ENCODE data around the gene KRTAP4-5.
A peak's percentile ranks its signal among the peaks of the same experiment; 100 is the strongest.
"Not testable (repeated sequence)": the region's sequence is repeated elsewhere in the genome, so short reads cannot be mapped to it uniquely, and the experiment has no call there.

Gene KRTAP4-5

GRCh38 chr17:41145261-41145660, 4.4 kb downstream of the KRTAP4-5 start:
- FAIRE-seq = no peak

- no peak for FAIRE-seq
These were observed 4.8 kb downstream of the KRTAP4-5 start for GRCh38 chr17:41144846-41145245.

GRCh38 chr17:41141361-41141760, 8.3 kb downstream of the KRTAP4-5 start:
- FAIRE-seq = no peak

- FAIRE-seq = no peak
These were observed 9.1 kb downstream of the KRTAP4-5 start, which contains the start of gene KRTAP4-6 for GRCh38 chr17:41140360-41141131. Gene KRTAP4-6 (minus strand): TSS chr17:41140544. CDS start chr17:41140487, 57 bp downstream.

- not testable (repeated sequence) for FAIRE-seq
These were observed 9.8 kb downstream of the KRTAP4-5 start for GRCh38 chr17:41139865-41140264.

GRCh38 chr17:41133880-41134735, 15.5 kb downstream of the KRTAP4-5 start:
- FAIRE-seq = no peak

- no peak for FAIRE-seq
These were observed 17.6 kb downstream of the KRTAP4-5 start for GRCh38 chr17:41131979-41132378.

GRCh38 chr17:41127371-41127770, 22.3 kb downstream of the KRTAP4-5 start:
- no peak for FAIRE-seq

- FAIRE-seq = no peak
These were observed 23.2 kb downstream of the KRTAP4-5 start for GRCh38 chr17:41126412-41126811.

- no peak for FAIRE-seq
These were observed 24.6 kb downstream of the KRTAP4-5 start for GRCh38 chr17:41125064-41125463.

GRCh38 chr17:41123991-41124371, 25.6 kb downstream of the KRTAP4-5 start, which contains the start of gene KRTAP4-12:
Gene KRTAP4-12 (minus strand): TSS chr17:41124182. CDS start chr17:41124122, 60 bp downstream.
- FAIRE-seq = not testable (repeated sequence)

- not testable (repeated sequence) for FAIRE-seq
These were observed 26.2 kb downstream of the KRTAP4-5 start for GRCh38 chr17:41123292-41123990.

- FAIRE-seq = no peak
These were observed 27.9 kb downstream of the KRTAP4-5 start for GRCh38 chr17:41121742-41122141.

GRCh38 chr17:41119696-41120690, 29.6 kb downstream of the KRTAP4-5 start:
- peak; percentile 95 for FAIRE-seq

GRCh38 chr17:41118721-41119120, 30.9 kb downstream of the KRTAP4-5 start:
- FAIRE-seq = no peak

- FAIRE-seq = not testable (repeated sequence)
These were observed 31.7 kb downstream of the KRTAP4-5 start, which contains the start of gene KRTAP4-11 for GRCh38 chr17:41117846-41118386. Gene KRTAP4-11 (minus strand): TSS chr17:41118373. CDS start chr17:41118315, 58 bp downstream.

GRCh38 chr17:41116297-41116696, 33.3 kb downstream of the KRTAP4-5 start:
- no peak for FAIRE-seq

- FAIRE-seq = no peak
These were observed 38.3 kb downstream of the KRTAP4-5 start for GRCh38 chr17:41111151-41111885.

GRCh38 chr17:41108728-41109386, 40.8 kb downstream of the KRTAP4-5 start:
- FAIRE-seq = not testable (repeated sequence)

GRCh38 chr17:41107941-41108450, 41.6 kb downstream of the KRTAP4-5 start:
- no peak for FAIRE-seq

Data from G401.6 (cell line).